Effector CD8-positive, alpha-beta T cell (primary cell): Measurements from ENCODE around the gene SLC35A4.

Experiments used
- DNase-seq: peaks from one replicate; lab custom pipeline; 2025; lab: John Stamatoyannopoulos, UW
- total RNA-seq, 4 experiments: gene quantifications; one replicate each; lab custom pipeline; 2026; lab: John Stamatoyannopoulos, UW

The SLC35A4 gene
- total RNA-seq, result 34.6 to 48.8 (median 42.8) reads per million in 4 experiments

GRCh38 chr5:140564196-140565023, at the start of gene SLC35A4, which contains the start of gene APBB3:
TSS of gene SLC35A4 (plus strand) at chr5:140564828. CDS start at chr5:140567170, 2,342 bp downstream.
TSS of gene APBB3 (minus strand) at chr5:140564598. CDS start at chr5:140564245, 353 bp downstream.
- DNase-seq, result peak; percentile 95

GRCh38 chr5:140524003-140524402, 40.6 kb upstream of the SLC35A4 start:
- no peak for DNase-seq

- no peak for DNase-seq
Observed at GRCh38 chr5:140540227-140540626, 24.4 kb upstream of the SLC35A4 start.

GRCh38 chr5:140542972-140543371, 21.7 kb upstream of the SLC35A4 start:
- no peak for DNase-seq

- DNase-seq, result no peak
Observed at GRCh38 chr5:140544986-140545385, 19.6 kb upstream of the SLC35A4 start.

- DNase-seq, result no peak
Observed at GRCh38 chr5:140545606-140546005, 19.0 kb upstream of the SLC35A4 start.

GRCh38 chr5:140546851-140547507, 17.6 kb upstream of the SLC35A4 start:
- no peak for DNase-seq

- peak; percentile 74 for DNase-seq
Observed at GRCh38 chr5:140547508-140548299, 16.9 kb upstream of the SLC35A4 start, which contains the start of gene EIF4EBP3. TSS of gene EIF4EBP3 (plus strand) at chr5:140547662. CDS start at chr5:140547738, 76 bp downstream.

- no peak for DNase-seq
Observed at GRCh38 chr5:140548300-140548688, 16.3 kb upstream of the SLC35A4 start.

- no peak for DNase-seq
Observed at GRCh38 chr5:140548791-140549190, 15.8 kb upstream of the SLC35A4 start.

GRCh38 chr5:140549237-140550144, 15.1 kb upstream of the SLC35A4 start:
- DNase-seq, result no peak

- DNase-seq, result no peak
Observed at GRCh38 chr5:140550147-140551079, 14.2 kb upstream of the SLC35A4 start.

GRCh38 chr5:140551872-140552271, 12.8 kb upstream of the SLC35A4 start:
- DNase-seq, result no peak

- no peak for DNase-seq
Observed at GRCh38 chr5:140553657-140554056, 11.0 kb upstream of the SLC35A4 start.

GRCh38 chr5:140554454-140554853, 10.2 kb upstream of the SLC35A4 start:
- DNase-seq, result no peak

- no peak for DNase-seq
Observed at GRCh38 chr5:140555747-140556312, 8.8 kb upstream of the SLC35A4 start.

GRCh38 chr5:140556438-140556837, 8.2 kb upstream of the SLC35A4 start:
- no peak for DNase-seq

GRCh38 chr5:140557136-140557805, 7.4 kb upstream of the SLC35A4 start, which contains the start of gene SRA1:
TSS of gene SRA1 (minus strand) at chr5:140557473. CDS start at chr5:140557452, 21 bp downstream.
- peak; percentile 71 for DNase-seq

GRCh38 chr5:140557965-140558364, 6.7 kb upstream of the SLC35A4 start:
- no peak for DNase-seq
